ENCODE data around the gene NRXN3. TPM values are rescaled to one million over a fixed set of nuclear protein-coding genes. Genes with fewer than 3 reads are reported as not detected.
"Not testable (repeated sequence)": the region's sequence is repeated elsewhere in the genome, so short reads cannot be mapped to it uniquely, and the experiment has no call there.

NRXN3 gene
- total RNA-seq, 1 donor from 2014 or later: 1.6 TPM

DNA sequence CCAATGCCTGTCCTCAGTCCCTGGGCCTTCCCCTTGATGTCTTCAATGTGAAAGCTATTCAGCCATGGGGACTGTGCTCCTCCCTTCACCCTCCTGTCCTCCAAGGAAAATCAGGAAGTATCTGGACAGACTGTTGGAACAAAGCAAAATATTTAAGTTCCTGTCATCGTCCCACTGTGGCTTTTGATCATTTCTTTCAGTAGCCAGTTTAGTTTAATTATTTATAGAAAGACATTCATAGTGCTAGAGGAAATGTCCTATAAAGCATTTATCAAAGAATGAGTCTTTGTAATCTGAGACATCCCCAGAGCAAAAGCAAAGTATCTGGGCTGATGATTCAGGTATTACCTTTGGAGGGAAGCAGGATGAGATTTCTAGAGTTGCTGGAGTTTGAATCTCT lies 254.1 kb downstream of the NRXN3 start:
- no peak for TF ChIP-seq CTCF (IDR thresholded peaks at IDR 0.05; ENCODE audit: insufficient read depth, low read length, poor library complexity, severe bottlenecking)
- Histone ChIP-seq H3K27me3 (ENCODE audit: control insufficient read depth, insufficient read depth, low read length) (no peaks in the 10 kb centered on the region), H3K36me3 (ENCODE audit: control insufficient read depth, insufficient read depth, low read length) (no peaks in the 10 kb centered on the region), H3K4me3 (ENCODE audit: low read depth, low read length) (no peak overlapping the region)
- DNase-seq (ENCODE audit: low read depth): no peak

DNA sequence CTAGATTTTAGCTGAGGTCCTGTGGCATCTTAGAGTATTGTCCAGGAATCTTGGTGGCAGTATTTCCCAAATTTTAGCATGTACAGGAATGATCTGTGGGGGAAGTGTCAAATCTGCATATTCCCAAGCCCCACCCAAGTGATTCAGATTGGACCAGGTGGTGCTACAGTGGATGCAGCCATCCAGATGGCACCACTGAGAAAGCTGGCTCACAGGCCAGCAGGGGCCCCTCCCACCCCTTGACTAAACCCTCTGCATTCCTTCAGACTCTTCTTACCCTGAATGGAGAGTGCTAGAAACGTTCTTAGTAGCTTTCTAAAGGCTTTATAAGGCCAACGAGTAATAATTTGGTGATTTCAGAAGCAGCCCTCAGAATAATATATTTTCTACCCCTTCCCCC lies 255.2 kb downstream of the NRXN3 start:
- Histone ChIP-seq H3K36me3 (ENCODE audit: control insufficient read depth, insufficient read depth, low read length) (no peaks in the 10 kb centered on the region), H3K27me3 (ENCODE audit: control insufficient read depth, insufficient read depth, low read length) (no peaks in the 10 kb centered on the region), H3K4me3 (ENCODE audit: low read depth, low read length) (no peak overlapping the region)
- no peak for TF ChIP-seq CTCF (IDR thresholded peaks at IDR 0.05; ENCODE audit: insufficient read depth, low read length, poor library complexity, severe bottlenecking)
- DNase-seq (ENCODE audit: low read depth): no peak

DNA sequence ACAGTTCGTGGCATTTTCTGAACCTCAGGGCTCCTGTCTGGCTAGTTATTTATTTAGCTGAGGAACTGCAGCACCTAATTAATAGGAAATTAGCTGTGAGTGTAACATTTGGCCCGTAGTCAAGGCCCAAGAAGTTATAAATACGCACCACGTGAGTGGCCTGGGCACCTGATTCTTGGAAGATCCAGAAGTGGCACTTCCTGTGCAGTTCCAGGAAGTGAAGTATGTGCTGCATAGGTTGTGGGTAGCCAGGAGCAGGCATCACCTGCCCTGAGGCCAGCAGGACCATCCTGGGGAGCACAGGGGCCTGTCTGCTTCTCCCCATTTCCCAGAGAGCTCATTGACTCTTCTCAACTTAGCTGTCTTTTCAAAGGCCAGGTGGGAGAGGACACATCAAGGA lies 255.6 kb downstream of the NRXN3 start:
- DNase-seq (ENCODE audit: low read depth): no peak
- no peaks in the 10 kb centered on the region for H3K27me3 ChIP-seq (ENCODE audit: control insufficient read depth, insufficient read depth, low read length)
- no peak for TF ChIP-seq CTCF (IDR thresholded peaks at IDR 0.05; ENCODE audit: insufficient read depth, low read length, poor library complexity, severe bottlenecking)
- H3K36me3 ChIP-seq (ENCODE audit: control insufficient read depth, insufficient read depth, low read length): no peaks in the 10 kb centered on the region
- H3K4me3 ChIP-seq (ENCODE audit: low read depth, low read length): no peak overlapping the region

GRCh38 chr14:78432046-78432445 lies 261.9 kb downstream of the NRXN3 start:
- H3K4me3 ChIP-seq (ENCODE audit: low read depth, low read length): no peak overlapping the region
- DNase-seq (ENCODE audit: low read depth): no peak
- no peaks in the 10 kb centered on the region for H3K27me3 ChIP-seq (ENCODE audit: control insufficient read depth, insufficient read depth, low read length)
- no peak for TF ChIP-seq CTCF (IDR thresholded peaks at IDR 0.05; ENCODE audit: insufficient read depth, low read length, poor library complexity, severe bottlenecking)
- no peaks in the 10 kb centered on the region for H3K36me3 ChIP-seq (ENCODE audit: control insufficient read depth, insufficient read depth, low read length)

DNA sequence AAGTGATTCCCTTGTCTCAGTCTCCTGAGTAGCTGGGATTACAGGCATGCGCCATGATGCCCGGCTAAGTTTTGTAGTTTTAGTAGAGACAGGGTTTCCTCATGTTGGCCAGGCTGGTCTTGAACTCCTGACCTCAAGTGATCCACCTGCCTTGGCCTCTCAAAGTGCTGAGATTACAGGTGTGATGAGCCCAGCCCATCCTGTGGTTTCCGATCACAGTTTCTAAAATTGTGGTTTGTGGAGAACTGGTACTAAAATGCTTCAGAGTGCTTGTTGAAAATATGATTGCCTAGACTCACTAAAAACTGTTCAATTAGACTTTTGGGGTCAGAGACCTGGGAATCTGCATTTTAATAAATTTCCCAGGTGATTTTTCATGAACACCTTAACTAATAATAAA lies 267.3 kb downstream of the NRXN3 start:
- DNase-seq (ENCODE audit: low read depth); H3K36me3 ChIP-seq (ENCODE audit: control insufficient read depth, insufficient read depth, low read length); H3K27me3 ChIP-seq (ENCODE audit: control insufficient read depth, insufficient read depth, low read length); H3K4me3 ChIP-seq (ENCODE audit: low read depth, low read length): not testable (repeated sequence)

GRCh38 chr14:78440356-78440894 lies 270.3 kb downstream of the NRXN3 start:
- H3K27me3 ChIP-seq (ENCODE audit: control insufficient read depth, insufficient read depth, low read length): no peaks in the 10 kb centered on the region
- no peak overlapping the region for H3K4me3 ChIP-seq (ENCODE audit: low read depth, low read length)
- no peak for TF ChIP-seq CTCF (IDR thresholded peaks at IDR 0.05; ENCODE audit: insufficient read depth, low read length, poor library complexity, severe bottlenecking)
- no peaks in the 10 kb centered on the region for H3K36me3 ChIP-seq (ENCODE audit: control insufficient read depth, insufficient read depth, low read length)
- DNase-seq (ENCODE audit: low read depth): no peak
